C4-2B (cell line): Measurements from ENCODE around the gene LRP6.

Experiments
- H3K27ac ChIP-seq: fragments of 450-650 bp; 2 replicates; pipeline ENCODE4 v1.5.1; 2017
- CTCF ChIP-seq: fragments of 450-650 bp; conservative IDR thresholded peaks from 2 replicates; pipeline ENCODE4 v1.5.1; 2017; ENCODE audit warnings: mild to moderate bottlenecking
- ZFX ChIP-seq: fragments of 450-650 bp; IDR thresholded peaks from 2 replicates; pipeline ENCODE4 v1.6.1; 2017

The LRP6 gene

GRCh38 chr12:12206776-12207388 is 60.0 kb downstream of the LRP6 start:
- TF ChIP-seq ZFX (no peak), CTCF (no peak)
- H3K27ac ChIP-seq, result no peak overlapping the region

DNA sequence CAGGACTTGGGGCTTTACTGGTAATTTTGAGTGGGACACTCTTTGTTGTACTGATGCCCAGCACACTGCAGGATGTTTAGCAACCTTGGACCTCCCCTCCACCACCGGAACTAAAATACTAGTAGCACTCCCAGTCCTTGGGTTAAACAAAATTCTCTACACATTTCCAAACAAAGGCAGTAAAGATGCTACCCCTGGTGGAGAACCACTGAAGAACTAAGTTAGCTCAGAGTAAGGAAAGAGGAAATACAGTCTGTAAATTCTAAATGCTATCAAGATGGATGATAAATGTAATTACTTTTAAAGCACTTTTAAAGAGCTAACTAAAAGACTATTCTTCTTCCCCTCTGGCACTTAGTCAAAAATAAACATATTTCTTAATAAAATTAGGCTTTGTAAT is 64.1 kb downstream of the LRP6 start:
- TF ChIP-seq ZFX (no peak), CTCF (no peak)
- no peak overlapping the region for H3K27ac ChIP-seq

- TF ChIP-seq CTCF (no peak), ZFX (no peak)
- H3K27ac ChIP-seq, result no peak overlapping the region
Observed at GRCh38 chr12:12202105-12202504, 64.7 kb downstream of the LRP6 start.

- no peak for TF ChIP-seq CTCF
- H3K27ac ChIP-seq, result no peak overlapping the region
Observed at GRCh38 chr12:12201274-12201758, 65.5 kb downstream of the LRP6 start.

- TF ChIP-seq ZFX (no peak), CTCF (no peak)
Observed at GRCh38 chr12:12200363-12200762, 66.5 kb downstream of the LRP6 start.

DNA sequence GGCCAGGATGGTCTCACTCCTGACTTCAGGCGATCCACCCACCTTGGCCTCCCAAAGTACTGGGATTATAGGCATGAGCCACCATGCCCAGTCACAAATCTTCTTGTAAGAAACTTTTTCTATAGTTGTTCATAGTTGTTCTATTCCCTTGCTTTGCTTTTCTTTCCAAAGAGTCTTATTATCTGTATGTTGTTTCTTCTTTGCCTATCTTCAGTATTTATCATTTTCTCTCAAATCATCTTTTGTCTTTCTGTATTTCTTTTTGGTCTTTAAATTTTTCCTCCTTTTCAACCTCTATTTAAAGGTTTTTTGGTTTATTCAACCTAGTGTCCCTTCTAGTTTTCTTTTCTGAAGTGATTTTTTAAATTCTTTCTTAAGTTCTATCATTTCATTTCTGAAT is 68.7 kb downstream of the LRP6 start:
- TF ChIP-seq CTCF (no peak), ZFX (no peak)
- H3K27ac ChIP-seq, result no peak overlapping the region

More at GRCh38 chr12:12200363-12200762, 66.5 kb downstream of the LRP6 start:
- no peak overlapping the region for H3K27ac ChIP-seq

GRCh38 chr12:12197128-12197527 is 69.7 kb downstream of the LRP6 start:
- H3K27ac ChIP-seq, result no peak overlapping the region
- TF ChIP-seq ZFX (no peak), CTCF (no peak)
